HFFc6 (cell line): ENCODE data around the gene KRTAP1-3. TPM values are rescaled to one million over a fixed set of nuclear protein-coding genes. Genes with fewer than 3 reads are reported as not detected.
A peak's percentile ranks its signal among the peaks of the same experiment; 100 is the strongest.
"Not testable (repeated sequence)": the region's sequence is repeated elsewhere in the genome, so short reads cannot be mapped to it uniquely, and the experiment has no call there.

Experiments used
- DNase-seq: peaks from one replicate; pipeline ENCODE4 v3.0.0-alpha.2; 2018
- H3K27ac Mint-ChIP-seq: 2 replicates; pipeline ENCODE4 v1.8.0; 2020; ENCODE audit warnings: mild to moderate bottlenecking, mixed read lengths
- H3K27me3 Mint-ChIP-seq: 2 replicates; pipeline ENCODE4 v1.8.0; 2021; ENCODE audit warnings: mild to moderate bottlenecking, moderate library complexity, mixed read lengths; ENCODE audit not compliant: insufficient read depth
- H3K36me3 Mint-ChIP-seq: 2 replicates; pipeline ENCODE4 v1.8.0; 2021; ENCODE audit warnings: low read depth, mixed read lengths
- H3K4me1 Mint-ChIP-seq: 2 replicates; pipeline ENCODE4 v1.8.0; 2020; ENCODE audit warnings: low read depth, mixed read lengths
- H3K4me3 Mint-ChIP-seq: 2 replicates; pipeline ENCODE4 v1.8.0; 2020; ENCODE audit warnings: mild to moderate bottlenecking, moderate library complexity, mixed read lengths
- H3K9me3 Mint-ChIP-seq: 2 replicates; pipeline ENCODE4 v1.8.0; 2020; ENCODE audit warnings: mild to moderate bottlenecking, mixed read lengths
- CTCF ChIP-seq: fragments of 200-600 bp; sonication (generic); IDR thresholded peaks from 2 replicates; pipeline ENCODE4 v1.5.0; 2021; ENCODE audit warnings: antibody characterized with exemption, mild to moderate bottlenecking
- long read RNA-seq: library from polyadenylated mRNA; unstranded; transcript quantifications from one replicate; pipeline ENCODE4 v2.0.0, GENCODE V29; 2019
- total RNA-seq, 6 experiments: library from RNA; stranded (reverse); fragmentation: NEBNext Ultra II Directional; extraction: Animal tissue kit (Norgen Biotek cat#: 25700); gene quantifications; 2 replicates in 1 of 6; 3 replicates in 5 of 6; pipeline ENCODE4 v1.2.3, GENCODE V29; 2021

KRTAP1-3 gene
- total RNA-seq: not detected
- long read RNA-seq: 0 reads

- not testable (repeated sequence) for H3K4me3 Mint-ChIP-seq, H3K27me3 Mint-ChIP-seq, DNase-seq, H3K36me3 Mint-ChIP-seq, H3K9me3 Mint-ChIP-seq, H3K27ac Mint-ChIP-seq
- H3K4me1 Mint-ChIP-seq: peaks cover 30% of the 10 kb centered on the region
These were observed at the start of gene KRTAP1-3 for GRCh38 chr17:41034346-41034935. Gene KRTAP1-3 (minus strand): TSS chr17:41034874. CDS start chr17:41034821, 53 bp downstream.

GRCh38 chr17:41084100-41084856 lies 49.6 kb upstream of the KRTAP1-3 start, which contains the start of gene KRTAP4-7:
Gene KRTAP4-7 (plus strand): TSS chr17:41084150. CDS start chr17:41084207, 57 bp downstream.
- H3K9me3 Mint-ChIP-seq, H3K36me3 Mint-ChIP-seq, H3K27me3 Mint-ChIP-seq, DNase-seq: not testable (repeated sequence)
- Mint-ChIP-seq H3K4me1 (peaks cover 45% of the 10 kb centered on the region), H3K27ac (peak within 1 kb of the TSS; percentile 91), H3K4me3 (peak within 1 kb of the TSS; percentile 37; the same call in 1 of the 2 replicates)

GRCh38 chr17:41083427-41083826 lies 48.8 kb upstream of the KRTAP1-3 start:
- H3K27ac Mint-ChIP-seq, H3K27me3 Mint-ChIP-seq, H3K4me3 Mint-ChIP-seq, H3K36me3 Mint-ChIP-seq, H3K9me3 Mint-ChIP-seq: not testable (repeated sequence)
- DNase-seq: peak; percentile 70
- H3K4me1 Mint-ChIP-seq: peaks cover 45% of the 10 kb centered on the region

GRCh38 chr17:41082626-41083025 lies 48.0 kb upstream of the KRTAP1-3 start:
- peak; percentile 84 for DNase-seq
- TF ChIP-seq CTCF: no peak
- Mint-ChIP-seq H3K4me1 (peaks cover 45% of the 10 kb centered on the region), H3K27ac (peak overlapping the region; percentile 91), H3K9me3 (no peaks in the 10 kb centered on the region), H3K36me3 (no peaks in the 10 kb centered on the region), H3K4me3 (peak overlapping the region; percentile 50), H3K27me3 (peaks cover 5% of the 10 kb centered on the region; the same call in 1 of the 2 replicates)

GRCh38 chr17:41076788-41077187 lies 42.1 kb upstream of the KRTAP1-3 start:
- Mint-ChIP-seq H3K9me3 (no peaks in the 10 kb centered on the region; the same call in 1 of the 2 replicates), H3K27ac (no peak overlapping the region), H3K27me3 (no peaks in the 10 kb centered on the region), H3K4me3 (no peak overlapping the region), H3K4me1 (peaks cover 33% of the 10 kb centered on the region), H3K36me3 (peaks cover 22% of the 10 kb centered on the region)
- no peak for TF ChIP-seq CTCF
- DNase-seq: no peak

GRCh38 chr17:41073676-41074075 lies 39.0 kb upstream of the KRTAP1-3 start:
- no peak overlapping the region for H3K4me3 Mint-ChIP-seq
- DNase-seq: no peak
- no peaks in the 10 kb centered on the region for H3K27me3 Mint-ChIP-seq
- no peak for TF ChIP-seq CTCF
- H3K9me3 Mint-ChIP-seq: no peaks in the 10 kb centered on the region; the same call in 1 of the 2 replicates
- H3K4me1 Mint-ChIP-seq: peaks cover 21% of the 10 kb centered on the region
- no peak overlapping the region for H3K27ac Mint-ChIP-seq
- peaks cover 22% of the 10 kb centered on the region for H3K36me3 Mint-ChIP-seq
